Right forelimb (tissue), 1 donor: ENCODE results near the gene PIPOX.

Source experiments
- DNase-seq: peaks from one replicate; pipeline ENCODE4 v3.0.0-alpha.2; 2018

PIPOX gene

GRCh38 chr17:29048440-29049368 is 5.8 kb downstream of the PIPOX start:
- DNase-seq, result peak; percentile 56

- no peak for DNase-seq
These were observed 6.7 kb downstream of the PIPOX start for GRCh38 chr17:29049541-29050145.

GRCh38 chr17:29050176-29050575 is 7.2 kb downstream of the PIPOX start:
- DNase-seq, result no peak

GRCh38 chr17:29051194-29051593 is 8.3 kb downstream of the PIPOX start:
- DNase-seq, result no peak

GRCh38 chr17:29051731-29052130 is 8.8 kb downstream of the PIPOX start:
- no peak for DNase-seq

- no peak for DNase-seq
These were observed 11.9 kb downstream of the PIPOX start for GRCh38 chr17:29054835-29055234.

- DNase-seq, result no peak
These were observed 14.4 kb downstream of the PIPOX start for GRCh38 chr17:29057361-29057760.

GRCh38 chr17:29058391-29058790 is 15.4 kb downstream of the PIPOX start:
- no peak for DNase-seq

- DNase-seq, result no peak
These were observed 16.3 kb downstream of the PIPOX start for GRCh38 chr17:29059281-29059680.

- DNase-seq, result no peak
These were observed 17.5 kb downstream of the PIPOX start for GRCh38 chr17:29060475-29060874.

- no peak for DNase-seq
These were observed 18.1 kb downstream of the PIPOX start for GRCh38 chr17:29061036-29061435.

GRCh38 chr17:29062215-29062614 is 19.3 kb downstream of the PIPOX start:
- DNase-seq, result no peak

- no peak for DNase-seq
These were observed 21.1 kb downstream of the PIPOX start for GRCh38 chr17:29063992-29064391.

- no peak for DNase-seq
These were observed 23.1 kb downstream of the PIPOX start for GRCh38 chr17:29066047-29066446.

GRCh38 chr17:29066606-29067005 is 23.7 kb downstream of the PIPOX start:
- no peak for DNase-seq

GRCh38 chr17:29068818-29069217 is 25.9 kb downstream of the PIPOX start:
- DNase-seq, result no peak

GRCh38 chr17:29069526-29070041 is 26.6 kb downstream of the PIPOX start:
- DNase-seq, result no peak

- DNase-seq, result no peak
These were observed 27.4 kb downstream of the PIPOX start for GRCh38 chr17:29070308-29070707.

GRCh38 chr17:29070781-29071180 is 27.8 kb downstream of the PIPOX start:
- DNase-seq, result peak; percentile 34

- DNase-seq, result no peak
These were observed 28.4 kb downstream of the PIPOX start for GRCh38 chr17:29071303-29071702.

GRCh38 chr17:29073045-29073444 is 30.1 kb downstream of the PIPOX start:
- no peak for DNase-seq

GRCh38 chr17:29073520-29073919 is 30.6 kb downstream of the PIPOX start:
- DNase-seq, result no peak

- no peak for DNase-seq
These were observed 31.5 kb downstream of the PIPOX start for GRCh38 chr17:29074488-29074887.

GRCh38 chr17:29076087-29076486 is 33.1 kb downstream of the PIPOX start:
- no peak for DNase-seq
